Duodenal mucosa (tissue), 2 donors: ENCODE data around the gene VSTM2B.

Experiments
- H3K27ac ChIP-seq: one replicate; pipeline ENCODE4 v1.7.0; 2013; ENCODE audit warnings: low read depth, low read length
- H3K27me3 ChIP-seq, 2 donors: one replicate each; pipeline ENCODE4 v1.7.0; 2013; ENCODE audit warnings: low read length in 2 of 2, control low read depth in 1 of 2; ENCODE audit not compliant: insufficient read depth in 2 of 2, control insufficient read depth in 1 of 2
- H3K36me3 ChIP-seq, 2 donors: one replicate each; pipeline ENCODE4 v1.7.0; 2013; ENCODE audit warnings: low read length in 2 of 2, control low read depth in 1 of 2; ENCODE audit not compliant: insufficient read depth in 2 of 2, control insufficient read depth in 1 of 2
- H3K4me1 ChIP-seq, 2 donors: one replicate each; pipeline ENCODE4 v1.7.0; 2013; ENCODE audit warnings: low read length in 2 of 2, control low read depth in 1 of 2; ENCODE audit not compliant: insufficient read depth in 2 of 2, control insufficient read depth in 1 of 2
- H3K4me3 ChIP-seq, 2 donors: one replicate each; pipeline ENCODE4 v1.7.0; 2013; ENCODE audit warnings: low read length in 2 of 2, low read depth in 1 of 2
- H3K9ac ChIP-seq, 2 donors: one replicate each; pipeline ENCODE4 v1.7.0; 2013; ENCODE audit warnings: low read length in 2 of 2, low read depth in 1 of 2
- H3K9me3 ChIP-seq, 2 donors: one replicate each; pipeline ENCODE4 v1.7.0; 2013; ENCODE audit warnings: low read length in 2 of 2, control low read depth in 1 of 2; ENCODE audit not compliant: control insufficient read depth in 1 of 2

Gene VSTM2B

GRCh38 chr19:29530540-29531457 lies 5.0 kb downstream of the VSTM2B start:
- Histone ChIP-seq H3K4me1 (peaks cover 0 to 3% of the 10 kb centered on the region in 2 donors), H3K9me3 (no peaks in the 10 kb centered on the region), H3K9ac (no peak overlapping the region), H3K27me3 (peaks cover 34 to 36% of the 10 kb centered on the region in 2 donors), H3K27ac (no peak overlapping the region), H3K36me3 (no peaks in the 10 kb centered on the region), H3K4me3 (no peak overlapping the region)

GRCh38 chr19:29531458-29532025 lies 5.7 kb downstream of the VSTM2B start:
- H3K4me1 ChIP-seq, result peaks cover 0 to 3% of the 10 kb centered on the region in 2 donors
- peaks cover 34 to 36% of the 10 kb centered on the region in 2 donors for H3K27me3 ChIP-seq
- no peaks in the 10 kb centered on the region for H3K36me3 ChIP-seq
- H3K9ac ChIP-seq, result no peak overlapping the region
- H3K9me3 ChIP-seq, result no peaks in the 10 kb centered on the region
- H3K27ac ChIP-seq, result no peak overlapping the region
- no peak overlapping the region for H3K4me3 ChIP-seq

GRCh38 chr19:29532097-29532496 lies 6.3 kb downstream of the VSTM2B start:
- no peak overlapping the region for H3K4me3 ChIP-seq
- no peak overlapping the region for H3K27ac ChIP-seq
- H3K9ac ChIP-seq, result no peak overlapping the region
- H3K4me1 ChIP-seq, result peaks cover 0 to 3% of the 10 kb centered on the region in 2 donors
- peaks cover 29 to 34% of the 10 kb centered on the region in 2 donors for H3K27me3 ChIP-seq
- H3K36me3 ChIP-seq, result no peaks in the 10 kb centered on the region
- H3K9me3 ChIP-seq, result no peaks in the 10 kb centered on the region

GRCh38 chr19:29532956-29533355 lies 7.2 kb downstream of the VSTM2B start:
- H3K4me3 ChIP-seq, result no peak overlapping the region
- H3K27ac ChIP-seq, result no peak overlapping the region
- H3K36me3 ChIP-seq, result no peaks in the 10 kb centered on the region
- H3K9ac ChIP-seq, result no peak overlapping the region
- peaks cover 0 to 3% of the 10 kb centered on the region in 2 donors for H3K4me1 ChIP-seq
- peaks cover 21 to 25% of the 10 kb centered on the region in 2 donors for H3K27me3 ChIP-seq
- H3K9me3 ChIP-seq, result no peaks in the 10 kb centered on the region

GRCh38 chr19:29533578-29534544 lies 8.1 kb downstream of the VSTM2B start:
- Histone ChIP-seq H3K9ac (no peak overlapping the region), H3K9me3 (no peaks in the 10 kb centered on the region), H3K27ac (no peak overlapping the region), H3K4me1 (no peaks in the 10 kb centered on the region), H3K27me3 (peaks cover 12 to 21% of the 10 kb centered on the region in 2 donors), H3K36me3 (no peaks in the 10 kb centered on the region), H3K4me3 (no peak overlapping the region)

GRCh38 chr19:29535214-29535831 lies 9.5 kb downstream of the VSTM2B start:
- Histone ChIP-seq H3K27me3 (peaks cover 7 to 11% of the 10 kb centered on the region in 2 donors), H3K4me1 (no peaks in the 10 kb centered on the region), H3K36me3 (no peaks in the 10 kb centered on the region)

GRCh38 chr19:29535984-29536508 lies 10.3 kb downstream of the VSTM2B start:
- Histone ChIP-seq H3K9me3 (no peaks in the 10 kb centered on the region), H3K27me3 (peaks cover 5 to 6% of the 10 kb centered on the region in 2 donors), H3K4me3 (no peak overlapping the region), H3K36me3 (no peaks in the 10 kb centered on the region), H3K9ac (no peak overlapping the region), H3K4me1 (no peaks in the 10 kb centered on the region), H3K27ac (no peak overlapping the region)

More at GRCh38 chr19:29535214-29535831, 9.5 kb downstream of the VSTM2B start:
- Histone ChIP-seq H3K9ac (no peak overlapping the region), H3K9me3 (no peaks in the 10 kb centered on the region), H3K27ac (no peak overlapping the region), H3K4me3 (no peak overlapping the region)

GRCh38 chr19:29537181-29537580 lies 11.4 kb downstream of the VSTM2B start:
- H3K9ac ChIP-seq, result no peak overlapping the region
- no peaks in the 10 kb centered on the region for H3K36me3 ChIP-seq
- H3K9me3 ChIP-seq, result no peaks in the 10 kb centered on the region
- H3K27me3 ChIP-seq, result peaks cover 0 to 2% of the 10 kb centered on the region in 2 donors
- no peak overlapping the region for H3K4me3 ChIP-seq
- H3K4me1 ChIP-seq, result no peaks in the 10 kb centered on the region
- no peak overlapping the region for H3K27ac ChIP-seq

- no peak overlapping the region for H3K4me3 ChIP-seq
- H3K9ac ChIP-seq, result no peak overlapping the region
- no peaks in the 10 kb centered on the region for H3K27me3 ChIP-seq
- H3K36me3 ChIP-seq, result no peaks in the 10 kb centered on the region
- H3K9me3 ChIP-seq, result no peaks in the 10 kb centered on the region
- no peaks in the 10 kb centered on the region for H3K4me1 ChIP-seq
- no peak overlapping the region for H3K27ac ChIP-seq
Observed at GRCh38 chr19:29537601-29538000, 11.8 kb downstream of the VSTM2B start.
